ENCODE data around the gene AOPEP.
"Not testable (repeated sequence)": the region's sequence is repeated elsewhere in the genome, so short reads cannot be mapped to it uniquely, and the experiment has no call there.

AOPEP gene

DNA sequence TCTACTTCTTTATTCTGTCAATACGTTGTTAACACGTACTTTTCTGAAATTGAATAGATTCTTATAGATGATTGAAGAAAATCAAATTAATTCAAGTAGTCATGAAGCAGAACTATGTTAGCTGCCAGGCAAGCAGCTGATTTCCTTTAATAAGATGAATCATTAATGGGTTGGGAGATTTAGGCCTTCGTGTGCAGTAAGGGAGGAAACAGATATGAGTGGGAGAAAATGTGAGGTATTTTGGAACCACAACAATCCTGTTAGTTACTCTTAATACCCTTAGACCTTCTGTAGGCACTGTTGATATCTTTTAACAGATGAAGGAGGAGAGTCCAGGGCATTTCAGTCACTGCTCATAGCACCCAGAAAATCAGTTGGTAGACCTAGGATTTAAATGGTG lies 121.0 kb downstream of the AOPEP start:
- no CpG with 5 or more reads among the region's 3 CpGs for WGBS (ENCODE audit: insufficient coverage)
- H3K27ac ChIP-seq (ENCODE audit: insufficient read depth in 1 of 2, low read depth in 1 of 2, low read length in 2 of 2, poor library complexity in 1 of 2, severe bottlenecking in 2 of 2): peak overlapping the region; percentile 19 to 37
- peak overlapping the region in 1 of 7 experiments; percentile 14 for H3K4me3 ChIP-seq (ENCODE audit: control insufficient read depth in 1 of 7, extremely low read depth in 1 of 7, insufficient read depth in 4 of 7, low read depth in 2 of 7, low read length in 6 of 7)
- no peaks in the 10 kb centered on the region for H3K9me3 ChIP-seq (ENCODE audit: control extremely low read depth in 1 of 5, control insufficient read depth in 4 of 5, insufficient read depth in 2 of 5, low read depth in 1 of 5, low read length in 4 of 5)
- no peaks in the 10 kb centered on the region for H3K27me3 ChIP-seq (replicated peaks in 2 of 5; ENCODE audit: control insufficient read depth in 4 of 5, insufficient read depth in 5 of 5, low read length in 4 of 5)
- ChIA-PET CTCF (interaction anchor here (0.7 to 1.5 kb wide), 3 partner anchors 15 to 73 kb away, joined by 3 to 4 read pairs (median 3); no protein-coding TSS in a partner anchor), POLR2A (no interaction called here)
- H3K36me3 ChIP-seq (ENCODE audit: control insufficient read depth in 4 of 4, insufficient read depth in 4 of 4, low read length in 3 of 4): peaks cover 0 to 5% (median 0%) of the 10 kb centered on the region in 4 experiments
- DNase-seq: peak; percentile 61 to 92 (median 88)
- H3K4me1 ChIP-seq (ENCODE audit: control extremely low read depth in 1 of 4, control insufficient read depth in 4 of 4, insufficient read depth in 4 of 4, low read length in 3 of 4): peaks cover 8 to 18% (median 15%) of the 10 kb centered on the region in 4 experiments

DNA sequence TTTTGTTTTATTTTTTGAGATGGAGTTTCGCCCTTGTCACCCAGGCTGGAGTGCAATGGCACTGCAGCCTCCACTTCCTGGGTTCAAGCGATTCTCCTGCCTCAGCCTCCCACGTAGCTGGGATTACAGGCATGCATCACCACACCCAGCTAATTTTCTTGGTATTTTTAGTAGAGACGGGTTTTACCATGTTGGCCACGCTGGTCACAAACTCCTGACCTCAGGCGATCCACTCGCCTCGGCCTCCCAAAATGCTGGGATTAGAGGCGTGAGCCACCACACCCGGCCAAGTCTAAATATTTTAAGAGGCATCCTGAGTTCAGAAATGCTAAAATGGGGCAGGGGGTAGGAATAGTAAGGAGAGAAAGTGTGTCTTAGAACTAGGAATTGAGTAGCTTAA lies 122.3 kb downstream of the AOPEP start:
- H3K4me1 ChIP-seq (ENCODE audit: control extremely low read depth in 1 of 4, control insufficient read depth in 4 of 4, insufficient read depth in 4 of 4, low read length in 3 of 4): peaks cover 8 to 18% (median 15%) of the 10 kb centered on the region in 4 experiments
- 91% methylated on average over 9 of the region's 10 CpGs for WGBS (ENCODE audit: insufficient coverage)
- H3K27ac ChIP-seq (ENCODE audit: insufficient read depth in 1 of 2, low read depth in 1 of 2, low read length in 2 of 2, poor library complexity in 1 of 2, severe bottlenecking in 2 of 2); H3K9me3 ChIP-seq (ENCODE audit: control extremely low read depth in 1 of 5, control insufficient read depth in 4 of 5, insufficient read depth in 2 of 5, low read depth in 1 of 5, low read length in 4 of 5); DNase-seq; H3K27me3 ChIP-seq (replicated peaks in 2 of 5; ENCODE audit: control insufficient read depth in 4 of 5, insufficient read depth in 5 of 5, low read length in 4 of 5); POLR2A ChIA-PET; H3K4me3 ChIP-seq (ENCODE audit: control insufficient read depth in 1 of 7, extremely low read depth in 1 of 7, insufficient read depth in 4 of 7, low read depth in 2 of 7, low read length in 6 of 7); H3K36me3 ChIP-seq (ENCODE audit: control insufficient read depth in 4 of 4, insufficient read depth in 4 of 4, low read length in 3 of 4): not testable (repeated sequence)
- CTCF ChIA-PET: interaction anchor here (1.2 to 1.5 kb wide), 3 partner anchors 17 to 69 kb away, joined by 3 to 5 read pairs (median 4); no protein-coding TSS in a partner anchor

DNA sequence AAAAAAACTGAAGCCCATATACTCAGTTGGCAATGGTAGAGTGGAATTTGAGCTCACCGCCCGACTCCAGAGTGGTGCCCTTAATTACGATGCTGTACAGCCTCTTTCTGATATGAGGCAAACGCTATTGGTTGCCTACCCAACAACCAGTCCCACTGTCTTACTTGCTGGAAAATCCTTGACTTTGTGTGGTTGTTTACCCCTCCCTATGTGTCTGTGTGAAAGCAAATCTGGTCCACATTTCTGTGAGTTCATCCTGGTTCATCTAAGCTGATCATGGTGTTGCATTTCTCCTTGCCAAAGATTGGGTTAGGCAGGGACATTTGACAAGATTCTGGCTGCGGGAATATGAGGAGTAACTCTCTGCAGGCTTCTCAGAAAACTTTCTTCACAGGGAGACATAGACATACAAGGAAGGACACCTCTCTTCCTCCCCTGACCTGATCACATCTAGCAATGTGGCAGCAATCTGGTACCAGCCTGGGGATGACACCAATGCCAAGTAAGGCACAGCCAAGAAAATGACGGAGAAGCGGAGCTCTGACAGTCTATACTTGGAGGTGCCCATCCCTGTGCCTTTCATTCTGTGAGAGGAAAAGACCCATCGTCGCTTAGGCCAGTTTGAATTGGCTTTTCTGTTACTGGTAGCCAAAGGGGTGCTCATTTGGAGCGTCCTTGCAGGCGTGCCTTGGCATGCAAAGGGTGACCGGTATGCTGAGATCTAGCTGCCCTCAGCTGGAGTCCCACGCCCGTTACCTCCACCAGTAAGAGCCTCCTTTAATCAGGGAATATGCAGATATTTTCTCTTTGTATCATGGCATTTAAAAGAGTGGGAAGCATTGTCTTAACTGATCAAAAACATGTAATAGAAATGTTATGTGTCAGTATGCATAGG lies 124.3 kb downstream of the AOPEP start:
- H3K27me3 ChIP-seq (replicated peaks in 2 of 5; ENCODE audit: control insufficient read depth in 4 of 5, insufficient read depth in 5 of 5, low read length in 4 of 5): no peaks in the 10 kb centered on the region
- H3K27ac ChIP-seq (ENCODE audit: insufficient read depth in 1 of 2, low read depth in 1 of 2, low read length in 2 of 2, poor library complexity in 1 of 2, severe bottlenecking in 2 of 2): no peak overlapping the region
- H3K36me3 ChIP-seq (ENCODE audit: control insufficient read depth in 4 of 4, insufficient read depth in 4 of 4, low read length in 3 of 4): peaks cover 0 to 5% (median 0%) of the 10 kb centered on the region in 4 experiments
- WGBS (ENCODE audit: insufficient coverage): 93% methylated on average over 8 of the region's 14 CpGs
- ChIA-PET POLR2A (no interaction called here), CTCF (interaction anchor here (0.6 to 3.6 kb wide), 6 partner anchors 10 to 169 kb away, joined by 3 to 11 read pairs (median 4); no protein-coding TSS in a partner anchor)
- H3K4me1 ChIP-seq (ENCODE audit: control extremely low read depth in 1 of 4, control insufficient read depth in 4 of 4, insufficient read depth in 4 of 4, low read length in 3 of 4): peaks cover 8 to 18% (median 15%) of the 10 kb centered on the region in 4 experiments
- no peak for DNase-seq
- H3K9me3 ChIP-seq (ENCODE audit: control extremely low read depth in 1 of 5, control insufficient read depth in 4 of 5, insufficient read depth in 2 of 5, low read depth in 1 of 5, low read length in 4 of 5): no peaks in the 10 kb centered on the region
- H3K4me3 ChIP-seq (ENCODE audit: control insufficient read depth in 1 of 7, extremely low read depth in 1 of 7, insufficient read depth in 4 of 7, low read depth in 2 of 7, low read length in 6 of 7): no peak overlapping the region

DNA sequence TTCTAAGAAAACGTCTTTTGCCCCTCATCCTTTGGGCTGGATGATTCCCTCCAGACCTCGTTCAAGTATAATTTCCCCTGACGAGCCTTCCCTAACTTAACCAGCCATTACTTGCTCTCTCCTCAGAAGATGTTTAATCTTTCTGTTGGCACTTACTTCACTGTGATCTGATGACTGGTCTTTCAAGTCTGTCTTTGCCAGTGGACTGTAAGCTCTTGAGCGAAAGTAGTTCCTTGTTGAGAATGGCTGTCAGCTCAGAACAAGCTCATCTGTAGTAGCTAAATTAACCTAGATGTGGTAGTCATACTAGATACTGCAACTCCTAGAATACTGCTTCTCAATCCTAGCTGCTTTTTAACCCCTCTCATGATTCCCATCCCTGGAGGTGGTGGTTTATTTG lies 125.0 kb downstream of the AOPEP start:
- no peak for DNase-seq
- no peaks in the 10 kb centered on the region for H3K9me3 ChIP-seq (ENCODE audit: control extremely low read depth in 1 of 5, control insufficient read depth in 4 of 5, insufficient read depth in 2 of 5, low read depth in 1 of 5, low read length in 4 of 5)
- 80% methylated on average over 1 of the region's 4 CpGs for WGBS (ENCODE audit: insufficient coverage)
- no peak overlapping the region for H3K4me3 ChIP-seq (ENCODE audit: control insufficient read depth in 1 of 7, extremely low read depth in 1 of 7, insufficient read depth in 4 of 7, low read depth in 2 of 7, low read length in 6 of 7)
- H3K27ac ChIP-seq (ENCODE audit: insufficient read depth in 1 of 2, low read depth in 1 of 2, low read length in 2 of 2, poor library complexity in 1 of 2, severe bottlenecking in 2 of 2): no peak overlapping the region
- peaks cover 0 to 5% (median 0%) of the 10 kb centered on the region in 4 experiments for H3K36me3 ChIP-seq (ENCODE audit: control insufficient read depth in 4 of 4, insufficient read depth in 4 of 4, low read length in 3 of 4)
- peaks cover 8 to 16% (median 15%) of the 10 kb centered on the region in 4 experiments for H3K4me1 ChIP-seq (ENCODE audit: control extremely low read depth in 1 of 4, control insufficient read depth in 4 of 4, insufficient read depth in 4 of 4, low read length in 3 of 4)
- ChIA-PET POLR2A (no interaction called here), CTCF (interaction anchor here (1.1 to 3.6 kb wide), 4 partner anchors 9 to 170 kb away, joined by 3 to 11 read pairs (median 4); no protein-coding TSS in a partner anchor)
- H3K27me3 ChIP-seq (replicated peaks in 2 of 5; ENCODE audit: control insufficient read depth in 4 of 5, insufficient read depth in 5 of 5, low read length in 4 of 5): no peaks in the 10 kb centered on the region

DNA sequence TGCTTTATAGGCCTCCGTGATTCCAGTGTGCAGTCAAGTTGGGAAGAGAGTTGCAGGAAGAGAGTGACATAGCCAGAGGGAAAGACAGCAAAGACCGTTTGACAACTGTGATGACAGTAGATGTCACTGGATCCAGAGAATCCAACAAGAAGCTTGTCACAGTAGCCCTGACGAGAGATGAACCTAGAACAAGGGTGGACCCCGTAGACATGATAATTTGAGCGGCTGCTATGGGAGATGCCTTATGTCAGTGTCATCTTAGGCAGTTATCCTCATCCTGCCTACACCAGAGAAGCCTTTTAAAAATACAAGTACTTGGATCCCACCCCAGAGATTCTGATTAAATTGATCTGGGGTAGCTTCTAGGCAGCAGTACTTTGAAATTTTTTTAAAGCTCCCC lies 125.4 kb downstream of the AOPEP start:
- Histone ChIP-seq H3K36me3 (ENCODE audit: control insufficient read depth in 4 of 4, insufficient read depth in 4 of 4, low read length in 3 of 4) (peaks cover 0 to 5% (median 0%) of the 10 kb centered on the region in 4 experiments), H3K27ac (ENCODE audit: insufficient read depth in 1 of 2, low read depth in 1 of 2, low read length in 2 of 2, poor library complexity in 1 of 2, severe bottlenecking in 2 of 2) (no peak overlapping the region), H3K4me3 (ENCODE audit: control insufficient read depth in 1 of 7, extremely low read depth in 1 of 7, insufficient read depth in 4 of 7, low read depth in 2 of 7, low read length in 6 of 7) (no peak overlapping the region), H3K27me3 (replicated peaks in 2 of 5; ENCODE audit: control insufficient read depth in 4 of 5, insufficient read depth in 5 of 5, low read length in 4 of 5) (no peaks in the 10 kb centered on the region), H3K4me1 (ENCODE audit: control extremely low read depth in 1 of 4, control insufficient read depth in 4 of 4, insufficient read depth in 4 of 4, low read length in 3 of 4) (peaks cover 8 to 13% (median 12%) of the 10 kb centered on the region in 4 experiments), H3K9me3 (ENCODE audit: control extremely low read depth in 1 of 5, control insufficient read depth in 4 of 5, insufficient read depth in 2 of 5, low read depth in 1 of 5, low read length in 4 of 5) (no peaks in the 10 kb centered on the region)
- WGBS (ENCODE audit: insufficient coverage): 93% methylated on average over 5 of the region's 5 CpGs
- DNase-seq: no peak
- CTCF ChIA-PET: interaction anchor here (1.1 to 3.6 kb wide), 3 partner anchors 18 to 171 kb away, joined by 3 to 11 read pairs (median 3); no protein-coding TSS in a partner anchor
- POLR2A ChIA-PET: no interaction called here

DNA sequence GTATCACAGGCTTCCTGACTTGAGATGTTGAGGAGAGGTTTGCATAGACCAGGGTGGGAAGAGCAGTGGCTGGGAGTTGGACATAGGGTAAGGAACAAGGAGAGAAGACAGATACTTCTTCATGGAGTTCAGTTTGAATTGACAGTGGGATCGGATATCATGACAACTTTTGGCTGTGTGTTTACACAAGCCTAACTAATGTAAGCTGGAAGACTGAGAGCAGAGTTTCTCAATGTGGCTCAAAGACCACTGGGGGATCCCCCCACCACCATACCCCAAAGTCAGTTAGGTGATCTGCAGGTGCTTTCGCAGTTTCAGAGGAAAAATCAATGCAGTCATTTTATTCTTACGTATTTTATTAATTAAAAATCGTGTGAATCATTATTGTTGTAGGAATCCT lies 125.9 kb downstream of the AOPEP start:
- H3K27ac ChIP-seq (ENCODE audit: insufficient read depth in 1 of 2, low read depth in 1 of 2, low read length in 2 of 2, poor library complexity in 1 of 2, severe bottlenecking in 2 of 2): no peak overlapping the region
- H3K27me3 ChIP-seq (replicated peaks in 2 of 5; ENCODE audit: control insufficient read depth in 4 of 5, insufficient read depth in 5 of 5, low read length in 4 of 5): no peaks in the 10 kb centered on the region
- POLR2A ChIA-PET: no interaction called here
- no peak overlapping the region for H3K4me3 ChIP-seq (ENCODE audit: control insufficient read depth in 1 of 7, extremely low read depth in 1 of 7, insufficient read depth in 4 of 7, low read depth in 2 of 7, low read length in 6 of 7)
- CTCF ChIA-PET: interaction anchor here (1.3 to 3.6 kb wide), 2 partner anchors 19 to 65 kb away, joined by 3 to 11 read pairs; no protein-coding TSS in a partner anchor
- whole genome bisulfite sequencing (ENCODE audit: insufficient coverage): 100% methylated on average over 1 of the region's 4 CpGs
- H3K4me1 ChIP-seq (ENCODE audit: control extremely low read depth in 1 of 4, control insufficient read depth in 4 of 4, insufficient read depth in 4 of 4, low read length in 3 of 4): peaks cover 6 to 8% (median 7%) of the 10 kb centered on the region in 4 experiments
- DNase-seq: no peak
- no peaks in the 10 kb centered on the region for H3K9me3 ChIP-seq (ENCODE audit: control extremely low read depth in 1 of 5, control insufficient read depth in 4 of 5, insufficient read depth in 2 of 5, low read depth in 1 of 5, low read length in 4 of 5)
- H3K36me3 ChIP-seq (ENCODE audit: control insufficient read depth in 4 of 4, insufficient read depth in 4 of 4, low read length in 3 of 4): peaks cover 0 to 5% (median 0%) of the 10 kb centered on the region in 4 experiments

DNA sequence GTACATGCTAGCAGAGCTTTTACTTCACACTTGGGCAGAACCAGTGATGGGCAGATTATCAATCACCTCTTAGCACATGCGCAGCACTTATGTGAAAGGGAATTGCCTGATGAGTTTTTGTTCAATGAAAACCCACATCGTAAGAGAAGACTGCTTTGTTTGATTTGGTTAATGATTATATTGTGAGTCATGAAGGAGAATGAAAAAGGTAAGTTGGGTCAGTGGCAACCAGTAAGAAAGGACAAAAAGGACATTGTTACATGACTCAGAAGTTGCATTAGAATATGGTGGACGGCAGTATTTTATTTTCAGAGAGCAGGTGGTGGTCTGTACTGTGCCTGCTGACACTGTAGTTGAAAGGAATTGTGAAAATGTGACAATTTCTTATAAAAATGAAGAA lies 127.4 kb downstream of the AOPEP start:
- CTCF ChIA-PET: interaction anchor here (3.6 kb wide), 1 partner anchor 64 kb away, joined by 11 read pairs; no protein-coding TSS in a partner anchor
- no peak overlapping the region for H3K27ac ChIP-seq (ENCODE audit: insufficient read depth in 1 of 2, low read depth in 1 of 2, low read length in 2 of 2, poor library complexity in 1 of 2, severe bottlenecking in 2 of 2)
- no peaks in the 10 kb centered on the region for H3K27me3 ChIP-seq (replicated peaks in 2 of 5; ENCODE audit: control insufficient read depth in 4 of 5, insufficient read depth in 5 of 5, low read length in 4 of 5)
- no peaks in the 10 kb centered on the region for H3K9me3 ChIP-seq (ENCODE audit: control extremely low read depth in 1 of 5, control insufficient read depth in 4 of 5, insufficient read depth in 2 of 5, low read depth in 1 of 5, low read length in 4 of 5)
- 97% methylated on average over 3 of the region's 3 CpGs for WGBS (ENCODE audit: insufficient coverage)
- no peak for DNase-seq
- POLR2A ChIA-PET: no interaction called here
- H3K4me3 ChIP-seq (ENCODE audit: control insufficient read depth in 1 of 7, extremely low read depth in 1 of 7, insufficient read depth in 4 of 7, low read depth in 2 of 7, low read length in 6 of 7): no peak overlapping the region
- H3K36me3 ChIP-seq (ENCODE audit: control insufficient read depth in 4 of 4, insufficient read depth in 4 of 4, low read length in 3 of 4): peaks cover 0 to 5% (median 0%) of the 10 kb centered on the region in 4 experiments
- H3K4me1 ChIP-seq (ENCODE audit: control extremely low read depth in 1 of 4, control insufficient read depth in 4 of 4, insufficient read depth in 4 of 4, low read length in 3 of 4): no peaks in the 10 kb centered on the region
